Lower lobe of right lung (tissue), 2 donors: ENCODE data around the gene AMPD1. TPM values are rescaled to one million over a fixed set of nuclear protein-coding genes. Genes with fewer than 3 reads are reported as not detected.

Experiments
- ATAC-seq, 2 donors: fragments of 200-7000 bp; cut with Tn5 transposase; one replicate each; pipeline ENCODE4 v1.9.1; 2020 to 2022; ENCODE audit warnings: mild to moderate bottlenecking in 2 of 2, moderate library complexity in 2 of 2
- DNase-seq: peaks from one replicate; pipeline ENCODE4 v3.0.0-alpha.2; 2020
- H3K27ac ChIP-seq: fragments of 200-600 bp; one replicate; pipeline ENCODE4 v1.8.0; 2022
- H3K27me3 ChIP-seq: fragments of 200-600 bp; one replicate; pipeline ENCODE4 v1.8.0; 2022; ENCODE audit warnings: low read depth
- H3K36me3 ChIP-seq: fragments of 200-600 bp; one replicate; pipeline ENCODE4 v1.8.0; 2022; ENCODE audit warnings: mild to moderate bottlenecking
- H3K4me1 ChIP-seq: fragments of 200-600 bp; one replicate; pipeline ENCODE4 v1.8.0; 2022
- H3K4me3 ChIP-seq: fragments of 200-600 bp; one replicate; pipeline ENCODE4 v1.8.0; 2022; ENCODE audit warnings: mild to moderate bottlenecking
- H3K9me3 ChIP-seq: fragments of 200-600 bp; one replicate; pipeline ENCODE4 v1.8.0; 2022
- CTCF ChIP-seq: fragments of 200-600 bp; IDR thresholded peaks from one replicate; pipeline ENCODE4 v1.8.0; 2022; ENCODE audit warnings: antibody characterized with exemption, mild to moderate bottlenecking
- intact Hi-C: fragments of 100-400 bp; cut with DNase I; formaldehyde crosslinking; loops from one replicate; pipeline ENCODE4 v1.11.0; 2022
- total RNA-seq: library from RNA; stranded (reverse); fragmentation: NEBNext Ultra II Directional; extraction: Animal tissue kit (Norgen Biotek cat#: 25700); gene quantifications from one replicate; pipeline ENCODE4 v1.2.1, GENCODE V29; 2021
- donor health status: DM: no; HTN: yes; CAD: no; lungs with severe emphysema.

AMPD1 gene
- total RNA-seq, 1 donor from 2014 or later, result 0.21 TPM

- no peak for ATAC-seq
- H3K9me3 ChIP-seq, result no peaks in the 10 kb centered on the region
- no peaks in the 10 kb centered on the region for H3K36me3 ChIP-seq
- no peaks in the 10 kb centered on the region for H3K27me3 ChIP-seq
- DNase-seq, result no peak
- intact Hi-C loops, result no loop called here
- no peak for TF ChIP-seq CTCF
- no peak overlapping the region for H3K27ac ChIP-seq
- no peaks in the 10 kb centered on the region for H3K4me1 ChIP-seq
- no peak overlapping the region for H3K4me3 ChIP-seq
Observed at GRCh38 chr1:114690148-114690547, 5.2 kb downstream of the AMPD1 start.

GRCh38 chr1:114688526-114688925, 6.8 kb downstream of the AMPD1 start:
- no peak for DNase-seq
- ATAC-seq, result no peak
- H3K27ac ChIP-seq, result no peak overlapping the region
- H3K9me3 ChIP-seq, result no peaks in the 10 kb centered on the region
- TF ChIP-seq CTCF, result no peak
- no peaks in the 10 kb centered on the region for H3K36me3 ChIP-seq
- H3K27me3 ChIP-seq, result no peaks in the 10 kb centered on the region
- H3K4me1 ChIP-seq, result no peaks in the 10 kb centered on the region
- intact Hi-C loops, result no loop called here
- no peak overlapping the region for H3K4me3 ChIP-seq

GRCh38 chr1:114685851-114686250, 9.5 kb downstream of the AMPD1 start:
- intact Hi-C loops, result no loop called here
- ATAC-seq, result no peak
- DNase-seq, result no peak

GRCh38 chr1:114677691-114678090, 17.7 kb downstream of the AMPD1 start:
- intact Hi-C loops, result no loop called here
- H3K36me3 ChIP-seq, result no peaks in the 10 kb centered on the region
- no peak overlapping the region for H3K27ac ChIP-seq
- H3K4me1 ChIP-seq, result no peaks in the 10 kb centered on the region
- ATAC-seq (no peak), DNase-seq (no peak)
- no peak overlapping the region for H3K4me3 ChIP-seq
- TF ChIP-seq CTCF, result no peak
- no peaks in the 10 kb centered on the region for H3K27me3 ChIP-seq
- no peaks in the 10 kb centered on the region for H3K9me3 ChIP-seq

More at GRCh38 chr1:114685851-114686250, 9.5 kb downstream of the AMPD1 start:
- H3K36me3 ChIP-seq, result no peaks in the 10 kb centered on the region
- no peak for TF ChIP-seq CTCF
- no peak overlapping the region for H3K27ac ChIP-seq
- no peak overlapping the region for H3K4me3 ChIP-seq
- no peaks in the 10 kb centered on the region for H3K27me3 ChIP-seq
- no peaks in the 10 kb centered on the region for H3K9me3 ChIP-seq
- no peaks in the 10 kb centered on the region for H3K4me1 ChIP-seq

- Histone ChIP-seq H3K4me3 (no peak overlapping the region), H3K27ac (no peak overlapping the region), H3K27me3 (no peaks in the 10 kb centered on the region), H3K4me1 (peaks cover 3% of the 10 kb centered on the region), H3K36me3 (no peaks in the 10 kb centered on the region), H3K9me3 (no peaks in the 10 kb centered on the region)
- DNase-seq, result no peak
- intact Hi-C loops, result no loop called here
- TF ChIP-seq CTCF, result no peak
- ATAC-seq, result no peak
Observed at GRCh38 chr1:114676115-114676514, 19.2 kb downstream of the AMPD1 start.

- H3K27me3 ChIP-seq, result no peaks in the 10 kb centered on the region
- ATAC-seq (no peak), DNase-seq (peak; percentile 50)
- peak overlapping the region; percentile 2 for H3K27ac ChIP-seq
- H3K4me3 ChIP-seq, result no peak overlapping the region
- H3K36me3 ChIP-seq, result no peaks in the 10 kb centered on the region
- H3K9me3 ChIP-seq, result no peaks in the 10 kb centered on the region
- H3K4me1 ChIP-seq, result peaks cover 3% of the 10 kb centered on the region
- intact Hi-C loops, result no loop called here
- no peak for TF ChIP-seq CTCF
Observed at GRCh38 chr1:114671939-114672275, 23.4 kb downstream of the AMPD1 start.
